GM12873 (cell line): ENCODE data around the gene CRYBA1.

Experiments
- CTCF ChIP-seq: IDR thresholded peaks from 2 replicates; pipeline ENCODE4 v1.5.1; 2012; ENCODE audit warnings: low read depth, mild to moderate bottlenecking, moderate library complexity, low read length, control low read depth; ENCODE audit not compliant: insufficient read depth; ENCODE audit errors: missing control alignments

CRYBA1 gene

GRCh38 chr17:29246628-29247027, at the start of gene CRYBA1:
CRYBA1 (plus strand) TSS chr17:29246859; CDS start chr17:29246864, 5 bp downstream.
- TF ChIP-seq CTCF, result no peak

GRCh38 chr17:29197516-29198272, 49.0 kb upstream of the CRYBA1 start:
- TF ChIP-seq CTCF, result no peak

- no peak for TF ChIP-seq CTCF
Observed at GRCh38 chr17:29205047-29205446, 41.6 kb upstream of the CRYBA1 start.

GRCh38 chr17:29207975-29208374, 38.7 kb upstream of the CRYBA1 start:
- TF ChIP-seq CTCF, result no peak

GRCh38 chr17:29209073-29209472, 37.6 kb upstream of the CRYBA1 start:
- TF ChIP-seq CTCF, result no peak

- TF ChIP-seq CTCF, result no peak
Observed at GRCh38 chr17:29210879-29211278, 35.8 kb upstream of the CRYBA1 start.

- TF ChIP-seq CTCF, result no peak
Observed at GRCh38 chr17:29212094-29212631, 34.5 kb upstream of the CRYBA1 start.
